Panc1 (cell line): ENCODE measurements around the gene FHIT. TPM values are rescaled to one million over a fixed set of nuclear protein-coding genes. Genes with fewer than 3 reads are reported as not detected.

Experiments used
- ATAC-seq: fragments of 200-7000 bp; cut with Tn5 transposase; 2 replicates; pipeline ENCODE4 v1.9.1; 2020; ENCODE audit warnings: mild to moderate bottlenecking, moderate library complexity
- BruUV-seq: library from RNA; stranded (reverse); fragments of 400-500 nt; replicated peaks from 2 replicates; lab custom pipeline; 2021; lab: Mats Ljungman, UMichigan
- CTCF ChIA-PET: fragments of 300-600 bp; sonication (Branson Sonifier 250); formaldehyde crosslinking; loops from one replicate; lab custom pipeline; 2022; ENCODE audit warnings: antibody characterized with exemption; lab: Charles Lee
- POLR2A ChIA-PET: fragments of 300-600 bp; sonication (Branson Sonifier 250); formaldehyde crosslinking; loops from one replicate; lab custom pipeline; 2022; ENCODE audit warnings: antibody characterized with exemption; lab: Charles Lee
- DNase-seq: peaks from one replicate; pipeline ENCODE4 v3.0.0-alpha.2; 2010; ENCODE audit warnings: low read depth, low spot score
- H3K27ac ChIP-seq: 2 replicates; pipeline ENCODE4 v1.5.1; 2011; ENCODE audit warnings: mild to moderate bottlenecking, low read length, inconsistent platforms
- H3K27me3 ChIP-seq: fragments of 200-500 bp; sonication (Bioruptor generic); 2 replicates; pipeline ENCODE4 v1.6.0; 2014; ENCODE audit warnings: low read length, inconsistent platforms; ENCODE audit not compliant: control insufficient read depth, insufficient read depth
- H3K36me3 ChIP-seq: fragments of 200-500 bp; sonication (Bioruptor generic); 2 replicates; pipeline ENCODE4 v1.5.1; 2014; ENCODE audit warnings: inconsistent platforms, mild to moderate bottlenecking, low read length, moderate library complexity; ENCODE audit not compliant: control insufficient read depth, insufficient read depth
- H3K4me1 ChIP-seq: 2 replicates; pipeline ENCODE4 v1.5.1; 2011; ENCODE audit warnings: inconsistent platforms, mild to moderate bottlenecking, low read length, moderate library complexity; ENCODE audit not compliant: control insufficient read depth, insufficient read depth
- H3K4me3 ChIP-seq, 2 experiments: 2 replicates each; pipeline ENCODE4 v1.5.1; 2011 to 2012; ENCODE audit warnings: low read depth in 2 of 2, low read length in 2 of 2, mild to moderate bottlenecking in 2 of 2, inconsistent platforms in 1 of 2, moderate library complexity in 1 of 2
- H3K9me3 ChIP-seq: fragments of 200-500 bp; sonication (Bioruptor generic); 2 replicates; pipeline ENCODE4 v1.5.1; 2014; ENCODE audit warnings: low read depth, mild to moderate bottlenecking, inconsistent platforms, low read length, moderate library complexity; ENCODE audit not compliant: control insufficient read depth, insufficient read depth
- POLR2AphosphoS5 ChIP-seq: IDR thresholded peaks from 2 replicates; pipeline ENCODE4 v1.6.1; 2012; ENCODE audit warnings: mild to moderate bottlenecking, low read depth, low read length, moderate library complexity
- SIN3A ChIP-seq: IDR thresholded peaks from 2 replicates; pipeline ENCODE4 v1.6.1; 2012; ENCODE audit warnings: low read depth, mild to moderate bottlenecking, low read length, moderate library complexity, borderline replicate concordance; ENCODE audit not compliant: insufficient read depth
- TCF7L2 ChIP-seq: IDR thresholded peaks from 2 replicates; pipeline ENCODE4 v1.6.1; 2011; ENCODE audit warnings: mild to moderate bottlenecking, low read depth, low read length, inconsistent platforms
- in situ Hi-C: cut with HindIII; loops from 2 replicates; pipeline ENCODE4 v1.10.0; 2016; ENCODE audit warnings: low sequenced_read_pairs, low pct_unique_long_range_greater_than_20kb
- intact Hi-C: fragments of 100-400 bp; cut with micrococcal nuclease; formaldehyde crosslinking; loops from one replicate; pipeline ENCODE4 v1.10.0; 2022; ENCODE audit not compliant: unreplicated experiment
- total RNA-seq: library from RNA; stranded (reverse); gene quantifications from one replicate; pipeline ENCODE4 v1.2.1, GENCODE V29; 2021; ENCODE audit not compliant: unreplicated experiment
- TF ChIP-seq, protein P1 (sequence below): fragments of 450-650 bp; IDR thresholded peaks from 2 replicates; pipeline ENCODE4 v1.5.1; 2017; ENCODE audit warnings: mild to moderate bottlenecking
- TF ChIP-seq, protein P2 (sequence below), 2 experiments: IDR thresholded peaks; 2 replicates each; pipeline ENCODE4 v1.6.1; 2011 to 2012; ENCODE audit warnings: low read depth in 2 of 2, control low read depth in 1 of 2, low read length in 1 of 2, mild to moderate bottlenecking in 1 of 2, moderate library complexity in 1 of 2; ENCODE audit not compliant: insufficient read depth in 1 of 2

The FHIT gene
- total RNA-seq, 1 experiment from 2014 or later = 2.2 TPM

DNA sequence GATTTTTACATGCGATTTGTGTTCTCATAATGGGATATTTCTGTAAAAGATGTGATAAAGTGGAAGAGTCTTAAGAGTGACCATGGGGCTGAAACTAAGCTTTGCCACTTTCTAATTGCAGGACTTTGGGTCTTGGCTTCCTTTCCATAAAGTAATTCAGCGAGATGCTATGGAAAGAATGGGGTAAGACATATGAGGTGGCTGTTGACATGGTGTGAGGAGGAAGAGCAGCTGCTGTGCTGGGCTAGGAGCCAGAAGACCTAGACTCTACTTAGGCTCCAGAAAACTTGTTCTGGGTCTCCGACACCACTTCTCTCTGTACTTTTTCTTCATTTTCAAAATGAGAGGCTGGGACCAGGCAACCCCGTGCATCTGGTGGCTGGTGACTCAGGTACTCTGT lies 1547.0 kb downstream of the FHIT start:
- Histone ChIP-seq H3K9me3 (no peaks in the 10 kb centered on the region), H3K27ac (no peak overlapping the region), H3K27me3 (no peaks in the 10 kb centered on the region), H3K36me3 (no peaks in the 10 kb centered on the region), H3K4me3 (no peak overlapping the region), H3K4me1 (no peaks in the 10 kb centered on the region)
- CTCF ChIA-PET = no interaction called here
- POLR2A ChIA-PET = no interaction called here
- no peak for TF ChIP-seq TCF7L2
- TF ChIP-seq, protein P1, sequence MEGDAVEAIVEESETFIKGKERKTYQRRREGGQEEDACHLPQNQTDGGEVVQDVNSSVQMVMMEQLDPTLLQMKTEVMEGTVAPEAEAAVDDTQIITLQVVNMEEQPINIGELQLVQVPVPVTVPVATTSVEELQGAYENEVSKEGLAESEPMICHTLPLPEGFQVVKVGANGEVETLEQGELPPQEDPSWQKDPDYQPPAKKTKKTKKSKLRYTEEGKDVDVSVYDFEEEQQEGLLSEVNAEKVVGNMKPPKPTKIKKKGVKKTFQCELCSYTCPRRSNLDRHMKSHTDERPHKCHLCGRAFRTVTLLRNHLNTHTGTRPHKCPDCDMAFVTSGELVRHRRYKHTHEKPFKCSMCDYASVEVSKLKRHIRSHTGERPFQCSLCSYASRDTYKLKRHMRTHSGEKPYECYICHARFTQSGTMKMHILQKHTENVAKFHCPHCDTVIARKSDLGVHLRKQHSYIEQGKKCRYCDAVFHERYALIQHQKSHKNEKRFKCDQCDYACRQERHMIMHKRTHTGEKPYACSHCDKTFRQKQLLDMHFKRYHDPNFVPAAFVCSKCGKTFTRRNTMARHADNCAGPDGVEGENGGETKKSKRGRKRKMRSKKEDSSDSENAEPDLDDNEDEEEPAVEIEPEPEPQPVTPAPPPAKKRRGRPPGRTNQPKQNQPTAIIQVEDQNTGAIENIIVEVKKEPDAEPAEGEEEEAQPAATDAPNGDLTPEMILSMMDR = no peak
- no peak for TF ChIP-seq POLR2AphosphoS5
- TF ChIP-seq, protein P2, sequence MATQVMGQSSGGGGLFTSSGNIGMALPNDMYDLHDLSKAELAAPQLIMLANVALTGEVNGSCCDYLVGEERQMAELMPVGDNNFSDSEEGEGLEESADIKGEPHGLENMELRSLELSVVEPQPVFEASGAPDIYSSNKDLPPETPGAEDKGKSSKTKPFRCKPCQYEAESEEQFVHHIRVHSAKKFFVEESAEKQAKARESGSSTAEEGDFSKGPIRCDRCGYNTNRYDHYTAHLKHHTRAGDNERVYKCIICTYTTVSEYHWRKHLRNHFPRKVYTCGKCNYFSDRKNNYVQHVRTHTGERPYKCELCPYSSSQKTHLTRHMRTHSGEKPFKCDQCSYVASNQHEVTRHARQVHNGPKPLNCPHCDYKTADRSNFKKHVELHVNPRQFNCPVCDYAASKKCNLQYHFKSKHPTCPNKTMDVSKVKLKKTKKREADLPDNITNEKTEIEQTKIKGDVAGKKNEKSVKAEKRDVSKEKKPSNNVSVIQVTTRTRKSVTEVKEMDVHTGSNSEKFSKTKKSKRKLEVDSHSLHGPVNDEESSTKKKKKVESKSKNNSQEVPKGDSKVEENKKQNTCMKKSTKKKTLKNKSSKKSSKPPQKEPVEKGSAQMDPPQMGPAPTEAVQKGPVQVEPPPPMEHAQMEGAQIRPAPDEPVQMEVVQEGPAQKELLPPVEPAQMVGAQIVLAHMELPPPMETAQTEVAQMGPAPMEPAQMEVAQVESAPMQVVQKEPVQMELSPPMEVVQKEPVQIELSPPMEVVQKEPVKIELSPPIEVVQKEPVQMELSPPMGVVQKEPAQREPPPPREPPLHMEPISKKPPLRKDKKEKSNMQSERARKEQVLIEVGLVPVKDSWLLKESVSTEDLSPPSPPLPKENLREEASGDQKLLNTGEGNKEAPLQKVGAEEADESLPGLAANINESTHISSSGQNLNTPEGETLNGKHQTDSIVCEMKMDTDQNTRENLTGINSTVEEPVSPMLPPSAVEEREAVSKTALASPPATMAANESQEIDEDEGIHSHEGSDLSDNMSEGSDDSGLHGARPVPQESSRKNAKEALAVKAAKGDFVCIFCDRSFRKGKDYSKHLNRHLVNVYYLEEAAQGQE (IDR thresholded peaks at IDR 0.05; ENCODE audit: insufficient read depth in 1 of 2, low read depth in 2 of 2, low read length in 1 of 2) = no peak
- TF ChIP-seq SIN3A = no peak
- intact Hi-C loops = no loop called here
- in situ Hi-C loops = no loop called here
- no peak for DNase-seq
- no peak for ATAC-seq
- BruUV-seq = no TSS peak

DNA sequence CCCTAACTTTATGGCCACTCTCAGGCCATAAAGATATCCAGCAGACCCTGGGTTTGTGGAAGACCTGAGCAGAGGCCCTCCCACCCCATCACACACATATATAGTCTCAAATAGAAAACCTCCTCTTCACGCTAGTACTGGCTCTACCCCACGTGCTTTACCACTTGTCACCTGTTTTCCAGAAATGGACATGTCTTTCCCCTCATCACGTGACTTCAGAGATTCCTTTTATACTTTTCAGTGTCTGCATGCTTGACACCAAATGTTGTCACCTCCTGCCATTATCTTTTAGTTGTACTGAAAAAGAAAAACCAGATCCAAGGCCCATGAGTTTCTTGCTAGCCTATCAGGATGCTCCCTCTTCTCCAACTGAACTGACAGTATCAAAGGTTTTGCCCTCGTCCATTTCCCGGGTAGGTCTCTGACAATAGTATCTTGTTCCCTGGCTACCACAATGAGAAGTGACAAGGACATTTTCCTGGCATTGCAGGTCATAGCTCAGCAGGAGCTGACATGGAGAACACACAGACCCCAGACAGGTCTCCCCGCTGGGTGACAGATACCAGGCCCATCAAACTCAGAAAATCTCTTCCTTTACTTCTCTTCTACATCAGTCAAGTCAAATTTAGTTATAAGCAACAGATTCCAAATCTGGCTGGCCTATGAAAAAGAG lies 1551.5 kb downstream of the FHIT start:
- Histone ChIP-seq H3K27ac (no peak overlapping the region), H3K4me1 (no peaks in the 10 kb centered on the region), H3K4me3 (no peak overlapping the region), H3K27me3 (no peaks in the 10 kb centered on the region), H3K36me3 (no peaks in the 10 kb centered on the region), H3K9me3 (no peaks in the 10 kb centered on the region)
- ChIA-PET CTCF (no interaction called here), POLR2A (no interaction called here)
- ATAC-seq (no peak), DNase-seq (no peak)
- no TSS peak for BruUV-seq
- in situ Hi-C loops (no loop called here), intact Hi-C loops (no loop called here)
- no peak for TF ChIP-seq SIN3A
- TF ChIP-seq POLR2AphosphoS5 = no peak
- TF ChIP-seq, protein P1 = no peak
- no peak for TF ChIP-seq TCF7L2
- TF ChIP-seq, protein P2 (IDR thresholded peaks at IDR 0.05; ENCODE audit: insufficient read depth in 1 of 2, low read depth in 2 of 2, low read length in 1 of 2) = no peak
